GM18873 (cell line): Measurements from ENCODE around the gene PDYN.

ENCODE experiments used
- ATAC-seq: cut with Tn5 transposase; IDR thresholded peaks from one replicate; pipeline ENCODE4 v1.9.1; 2021; ENCODE audit warnings: mild to moderate bottlenecking, moderate library complexity, moderate number of reproducible peaks; ENCODE audit not compliant: unreplicated experiment, low FRiP score

Gene PDYN

DNA sequence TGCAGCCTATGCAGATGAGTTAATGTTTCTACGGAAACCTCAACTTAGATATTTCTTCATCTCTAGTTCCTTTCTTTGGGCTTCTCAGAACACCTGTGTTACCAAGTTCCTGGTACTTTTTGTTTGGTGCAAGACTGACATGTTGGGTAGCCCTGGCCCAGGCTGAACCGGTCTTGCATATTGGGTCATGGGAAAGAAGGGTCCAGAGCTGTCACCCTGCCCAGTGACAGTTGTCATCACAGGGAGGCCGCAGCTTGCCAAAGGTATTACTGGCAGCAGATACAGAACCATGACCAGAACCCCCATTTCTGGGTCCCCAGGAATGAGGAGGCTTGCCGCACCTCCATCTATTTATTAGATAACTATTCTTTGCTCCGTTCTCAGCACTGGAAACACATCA is 40.2 kb downstream of the PDYN start:
- ATAC-seq = no peak

DNA sequence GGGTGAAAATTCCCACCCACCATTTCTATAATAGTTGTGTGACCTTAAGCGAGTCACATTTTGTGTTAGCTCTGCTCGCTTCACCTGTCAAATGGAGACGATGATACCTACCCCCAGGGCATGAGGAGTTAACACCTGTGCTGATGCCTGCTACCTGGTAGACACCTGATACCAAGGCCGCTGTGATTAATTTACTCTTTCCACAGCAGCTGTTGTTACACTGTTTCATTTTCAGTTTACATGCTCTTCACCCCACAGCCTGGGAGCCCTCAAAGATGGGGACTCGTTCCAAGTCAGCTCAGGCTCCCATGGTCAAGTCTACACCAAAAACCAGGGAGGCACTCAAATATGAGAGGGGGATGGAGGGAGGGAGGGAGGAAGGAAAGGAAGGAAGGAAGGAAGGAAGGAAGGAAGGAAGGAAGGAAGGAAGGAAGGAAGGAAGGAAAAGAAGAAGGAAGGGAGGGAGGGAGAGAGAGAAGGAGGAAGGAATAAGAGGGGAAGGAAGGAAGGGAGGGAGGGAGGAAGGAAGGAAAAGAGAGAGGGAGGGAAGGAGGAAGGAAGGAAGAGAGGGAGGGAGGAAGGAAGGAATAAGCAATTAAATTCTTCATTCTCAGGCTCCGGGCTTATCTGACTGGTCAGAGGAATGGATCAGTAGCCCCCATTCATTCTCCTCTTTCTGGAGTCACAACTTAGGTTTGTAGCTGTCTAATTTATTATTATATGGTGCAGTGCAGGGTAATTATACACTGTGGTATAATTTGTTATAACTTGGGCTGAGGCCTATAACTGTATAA is 40.9 kb downstream of the PDYN start:
- no peak for ATAC-seq

DNA sequence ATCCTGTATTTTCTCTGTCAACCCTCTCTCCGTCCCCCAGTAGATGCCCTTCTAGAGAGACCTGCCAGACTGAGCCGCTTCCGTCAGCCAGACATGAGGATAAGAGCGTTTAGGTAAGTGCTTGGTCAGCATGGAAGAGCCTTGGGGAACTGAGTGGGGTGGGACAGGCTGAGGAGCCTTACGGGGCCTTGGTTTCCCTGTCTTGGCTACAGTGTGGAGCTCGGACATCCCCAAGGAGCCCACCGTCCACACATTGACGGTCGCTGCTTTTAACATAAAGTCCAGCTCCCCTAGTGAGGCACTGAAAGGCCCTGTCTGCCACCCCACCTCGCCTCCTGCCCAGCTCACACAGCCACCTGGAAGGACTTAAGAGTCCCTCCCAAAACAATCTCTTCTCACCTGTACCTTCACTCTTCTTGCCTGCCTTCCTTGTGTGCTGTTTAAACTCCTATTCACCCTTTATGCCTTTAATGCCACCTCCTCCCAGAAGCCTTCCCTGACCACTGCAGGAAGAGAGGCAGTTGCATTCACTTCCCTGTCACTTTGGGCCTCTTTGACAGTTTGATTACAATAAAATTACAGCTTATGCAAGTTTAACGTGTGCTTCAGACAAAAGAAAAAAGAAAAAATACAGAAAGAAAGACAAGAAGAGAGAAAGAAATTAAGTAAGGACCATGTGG is 42.3 kb downstream of the PDYN start:
- no peak for ATAC-seq

DNA sequence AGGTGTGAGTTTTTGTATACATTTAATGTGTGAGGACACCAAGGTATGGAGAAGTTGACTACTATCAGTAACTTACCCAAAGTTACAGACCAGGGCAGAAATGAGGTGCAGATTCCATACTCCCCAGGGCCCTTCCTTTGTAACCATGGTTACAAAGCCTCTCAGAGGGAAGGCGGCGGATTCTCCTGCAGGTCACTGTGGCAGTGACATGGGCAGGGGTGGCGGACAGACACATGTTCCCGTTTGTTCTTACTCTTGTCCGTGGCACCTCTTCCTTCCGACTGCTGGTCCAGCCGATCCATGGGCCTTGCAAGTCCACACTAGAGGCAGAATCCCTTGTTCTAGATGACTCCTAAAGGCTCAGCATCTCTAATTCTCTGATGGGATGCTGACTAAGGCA is 43.0 kb downstream of the PDYN start:
- no peak for ATAC-seq

DNA sequence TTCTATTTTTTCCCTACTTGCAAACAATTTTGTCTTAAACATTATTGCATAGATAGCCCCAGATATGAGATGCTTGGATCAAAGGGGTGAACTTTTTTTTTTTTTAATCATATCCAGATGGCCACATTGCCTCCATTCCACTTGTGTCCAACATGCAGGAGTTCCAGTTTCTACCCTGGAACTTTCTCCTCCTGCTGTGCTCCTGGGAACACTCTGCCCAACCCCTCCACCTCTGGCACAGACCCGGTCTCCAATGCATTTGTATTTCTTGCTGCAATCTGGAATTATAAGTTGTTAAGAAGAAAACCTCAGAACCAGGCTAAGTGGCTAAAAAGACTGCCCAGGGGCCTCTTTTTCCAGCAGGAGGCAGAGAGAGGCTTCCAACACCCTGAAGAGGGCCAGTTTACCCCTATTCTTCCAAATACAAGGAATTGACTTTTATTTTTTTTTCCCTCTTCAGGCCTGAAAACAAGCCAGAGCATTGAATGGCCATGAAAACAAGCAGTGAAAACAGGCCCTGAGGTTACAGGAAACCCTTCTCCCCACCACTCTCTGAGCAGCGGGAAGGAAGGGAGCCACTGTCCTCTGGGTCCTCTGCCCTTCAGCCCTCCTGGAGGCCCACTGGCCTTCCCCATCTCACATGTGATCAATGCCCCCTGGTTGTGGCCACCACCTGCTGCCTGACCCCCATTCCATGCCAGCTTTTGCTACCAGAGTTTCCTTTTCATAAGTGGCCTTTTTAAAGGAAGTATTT is 44.3 kb downstream of the PDYN start:
- no peak for ATAC-seq

DNA sequence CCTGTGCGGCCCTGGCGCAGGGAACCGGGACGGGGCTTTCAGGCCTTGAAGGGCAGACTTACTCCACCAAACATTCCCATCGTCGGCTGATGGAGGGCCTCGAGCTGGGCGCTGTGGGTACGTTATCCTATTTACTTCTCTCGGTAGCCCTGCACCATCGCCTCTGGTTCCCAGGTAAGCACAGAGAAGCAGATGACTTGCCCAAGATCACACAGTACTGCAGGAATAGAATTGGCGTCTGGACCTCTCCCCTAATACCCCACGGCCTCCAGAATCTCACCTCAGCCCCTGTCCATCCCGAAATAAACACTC is 46.4 kb downstream of the PDYN start:
- ATAC-seq = no peak

DNA sequence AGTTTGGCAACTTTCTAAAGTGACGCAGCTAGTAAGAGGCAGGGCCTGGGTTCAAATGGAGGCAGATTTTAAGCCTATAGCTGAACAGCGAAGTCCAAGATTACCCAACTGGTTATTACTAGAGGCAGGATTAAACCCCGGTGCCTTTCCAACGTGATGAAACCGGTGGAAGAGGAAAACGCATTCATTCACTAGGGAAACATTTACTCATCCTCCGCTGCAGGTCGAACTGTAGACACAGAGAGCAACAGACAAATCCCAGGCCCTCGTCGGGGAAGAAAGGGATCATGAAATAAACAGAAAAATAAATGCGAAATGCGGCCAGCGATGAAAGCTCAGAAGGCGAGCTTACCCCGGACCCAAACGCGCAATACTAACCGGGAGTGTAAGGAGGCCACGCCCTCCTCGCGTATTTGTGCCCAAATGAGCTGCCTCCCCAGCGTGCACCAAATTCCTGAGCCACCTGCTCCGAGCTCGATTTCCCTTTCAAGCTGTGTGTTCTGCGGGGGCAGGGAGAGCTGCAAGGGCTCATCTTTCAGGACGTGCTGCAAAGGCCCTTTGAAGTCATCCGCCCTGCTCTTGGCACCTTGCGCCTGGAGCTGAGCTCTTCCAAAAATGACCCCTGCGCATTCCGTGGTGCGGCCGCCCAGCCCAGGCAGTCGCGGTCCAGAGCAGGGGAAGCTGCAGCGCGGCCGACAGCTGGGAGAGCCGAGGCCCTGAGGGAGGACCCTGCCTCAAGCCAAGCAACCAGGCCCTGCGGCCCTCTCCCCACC is 46.9 kb downstream of the PDYN start:
- no peak for ATAC-seq

DNA sequence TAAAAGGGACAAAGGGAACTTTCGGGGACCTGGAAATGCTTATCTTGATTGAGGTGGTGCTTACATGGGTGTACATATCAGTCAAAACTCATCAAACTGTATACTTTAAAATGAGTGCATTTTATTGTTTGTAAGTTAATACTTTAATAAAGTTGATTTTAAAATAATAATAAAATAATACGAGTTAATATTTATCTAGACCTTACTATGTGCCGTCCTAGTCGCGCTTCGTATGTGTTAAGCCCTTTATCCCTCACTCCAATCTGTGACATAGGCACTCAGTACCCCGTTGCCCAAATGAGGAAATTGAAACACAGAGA is 47.5 kb downstream of the PDYN start:
- ATAC-seq = no peak

DNA sequence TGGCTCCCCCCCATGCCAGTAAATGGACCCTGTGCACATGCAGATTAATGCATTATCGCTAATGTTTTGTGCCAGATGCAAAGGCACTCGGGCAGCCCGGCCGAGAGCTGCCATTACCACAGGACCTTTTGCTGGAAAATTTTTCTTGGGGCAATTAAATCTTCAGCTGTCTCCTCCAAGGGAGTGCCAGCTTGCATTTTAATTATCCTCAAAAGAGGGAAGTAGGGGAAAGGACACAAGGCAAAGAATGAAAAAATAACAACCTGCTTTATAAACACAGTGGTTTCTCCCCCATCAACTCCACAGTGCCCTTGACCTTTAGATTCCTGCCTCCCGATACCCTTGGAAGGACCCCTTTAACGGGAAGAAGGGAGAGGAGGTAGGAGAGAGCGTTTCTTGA is 48.2 kb downstream of the PDYN start:
- no peak for ATAC-seq

DNA sequence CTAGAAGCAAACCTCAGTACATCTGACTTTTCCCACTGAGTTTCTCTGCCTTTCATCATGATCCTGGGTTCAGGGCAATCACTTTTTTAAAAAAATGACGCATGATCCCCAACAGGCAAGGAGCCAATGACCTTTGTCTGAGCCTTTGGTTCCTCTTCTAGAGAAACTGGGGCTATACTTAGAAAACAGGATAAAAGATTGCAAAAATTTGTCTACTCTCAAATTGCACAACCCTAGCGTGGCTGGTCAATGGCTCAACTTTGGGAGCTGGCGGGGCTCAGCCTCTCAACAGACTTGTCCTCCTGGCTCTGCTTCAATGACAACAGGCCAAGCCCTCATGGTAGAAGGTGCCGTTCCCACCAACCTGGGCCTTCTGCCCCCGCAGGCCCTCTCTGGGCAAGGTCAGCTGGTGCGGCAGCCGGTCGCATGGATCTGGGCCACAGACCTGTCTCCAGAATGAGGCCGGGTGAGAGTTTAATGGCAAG is 48.7 kb downstream of the PDYN start:
- ATAC-seq = no peak

DNA sequence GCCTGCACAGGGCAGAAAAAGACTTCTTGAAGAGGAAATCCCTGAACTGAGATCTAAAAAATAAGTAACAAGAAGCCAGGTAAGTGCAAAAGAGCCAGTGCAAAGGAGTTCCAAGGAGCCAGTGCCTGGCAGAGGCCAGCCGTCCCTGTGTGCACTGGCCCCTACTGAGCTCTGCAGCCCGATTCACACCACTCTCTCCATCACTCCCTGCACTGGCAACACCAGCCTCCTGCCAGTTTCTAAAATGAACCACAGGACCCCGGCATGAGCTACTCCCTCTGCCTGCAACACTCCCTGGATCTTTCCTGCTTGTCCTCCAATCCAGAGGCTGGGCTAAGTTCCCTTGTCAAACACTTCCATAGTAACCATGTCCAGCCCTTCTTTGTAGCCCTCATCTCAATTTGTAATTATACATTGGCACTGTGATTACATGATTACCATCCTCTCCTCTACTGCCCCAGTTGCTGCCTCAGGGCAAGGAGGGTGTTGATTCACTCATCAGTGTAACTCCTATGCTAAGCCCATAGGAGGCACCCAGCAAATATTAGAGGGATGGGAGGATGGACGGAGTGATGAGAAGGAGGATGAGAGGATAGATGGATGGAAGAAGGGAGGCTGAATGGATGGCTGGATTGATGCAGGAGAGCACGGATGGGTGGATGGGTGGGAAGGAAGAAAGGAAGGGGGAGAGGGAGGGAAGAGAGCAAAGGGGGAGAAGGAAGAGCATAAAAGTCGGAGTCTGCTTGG is 49.3 kb downstream of the PDYN start:
- no peak for ATAC-seq

DNA sequence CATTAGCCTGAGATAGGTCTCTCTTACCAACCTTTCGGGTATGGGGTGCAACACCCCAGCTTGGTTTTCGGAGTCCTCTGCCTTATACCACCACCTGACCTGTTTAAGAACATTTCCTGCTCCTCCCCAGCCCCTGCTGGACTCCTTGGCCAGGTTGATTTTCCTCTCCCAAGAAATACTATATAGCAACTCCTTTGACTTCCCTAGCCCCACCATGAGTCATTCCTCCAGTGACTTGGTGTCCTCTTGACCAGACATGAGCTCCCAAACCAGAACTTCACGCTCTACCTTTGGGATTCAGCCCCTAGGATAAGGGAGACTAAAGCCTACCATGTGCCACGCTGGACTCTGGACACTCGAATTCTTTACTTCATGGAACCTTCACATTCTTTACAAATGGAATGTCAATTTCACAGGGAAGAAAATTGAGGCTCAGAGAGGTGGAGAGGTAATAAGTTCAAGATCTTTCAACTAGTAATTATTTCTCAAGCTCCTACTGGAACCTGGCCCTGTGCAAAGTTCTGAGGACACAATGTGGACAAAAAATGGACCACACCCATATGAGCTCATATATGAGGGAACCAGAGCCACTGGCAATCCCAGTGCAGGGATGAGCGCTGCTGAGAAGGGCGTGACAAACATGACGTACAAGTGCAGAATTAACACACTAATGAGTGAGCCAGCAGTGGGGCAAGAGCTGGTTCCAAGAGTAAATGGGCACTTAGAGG is 50.4 kb downstream of the PDYN start:
- ATAC-seq = no peak

DNA sequence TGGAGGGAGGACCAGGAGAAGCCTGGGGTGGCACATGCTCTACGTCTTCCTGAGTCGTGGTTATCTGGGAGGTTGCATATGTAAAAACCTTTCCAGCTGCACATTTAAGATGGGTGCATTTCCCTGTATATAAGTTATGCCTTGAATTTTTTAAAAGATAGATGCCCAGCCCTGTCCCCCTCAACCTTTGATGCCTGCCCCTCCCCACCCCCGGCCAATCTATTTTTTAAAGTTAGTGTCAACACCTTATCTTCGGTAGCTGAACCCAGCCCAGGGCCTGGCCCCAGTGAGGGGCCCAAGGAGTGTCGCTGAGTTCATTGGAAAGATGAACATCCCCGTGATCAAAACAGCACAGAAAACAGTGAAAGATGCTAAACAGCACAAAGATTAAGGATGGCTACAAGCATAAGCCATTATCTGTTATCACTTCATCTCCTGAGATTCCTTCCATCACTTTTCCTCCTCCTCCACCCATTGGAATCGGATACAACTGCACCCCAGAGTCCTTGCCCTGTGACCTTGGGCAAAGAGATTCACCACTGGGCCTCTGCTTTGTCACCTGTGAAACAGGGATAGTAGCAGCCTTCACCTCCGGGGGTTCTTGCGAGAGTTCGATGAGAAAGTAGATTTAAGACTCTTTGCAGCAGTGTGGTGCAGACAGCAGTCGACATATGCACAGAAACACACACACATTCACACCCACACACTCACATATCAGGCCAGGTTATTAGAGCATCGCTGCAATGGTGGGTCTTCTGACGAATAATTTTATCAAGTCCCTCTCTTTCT is 51.2 kb downstream of the PDYN start:
- no peak for ATAC-seq

DNA sequence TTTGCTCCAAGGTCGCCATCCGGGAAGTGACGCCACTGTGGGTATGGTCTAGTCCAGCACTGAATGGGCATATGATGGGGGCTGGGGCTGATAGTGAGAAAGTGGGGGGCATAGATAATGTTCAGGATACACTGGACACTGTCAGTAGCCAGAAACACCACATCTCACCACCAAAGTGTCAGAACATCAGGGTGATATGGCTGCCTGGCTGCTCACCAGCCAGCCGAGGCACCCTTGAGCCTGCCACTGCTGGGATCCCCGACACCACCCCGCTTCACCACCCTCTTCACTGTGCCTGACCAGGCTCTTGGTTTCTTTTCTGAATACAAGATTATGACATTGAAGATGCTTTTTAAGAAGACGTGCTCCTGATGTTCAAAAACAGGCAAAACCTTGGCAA is 51.8 kb downstream of the PDYN start:
- ATAC-seq = no peak

DNA sequence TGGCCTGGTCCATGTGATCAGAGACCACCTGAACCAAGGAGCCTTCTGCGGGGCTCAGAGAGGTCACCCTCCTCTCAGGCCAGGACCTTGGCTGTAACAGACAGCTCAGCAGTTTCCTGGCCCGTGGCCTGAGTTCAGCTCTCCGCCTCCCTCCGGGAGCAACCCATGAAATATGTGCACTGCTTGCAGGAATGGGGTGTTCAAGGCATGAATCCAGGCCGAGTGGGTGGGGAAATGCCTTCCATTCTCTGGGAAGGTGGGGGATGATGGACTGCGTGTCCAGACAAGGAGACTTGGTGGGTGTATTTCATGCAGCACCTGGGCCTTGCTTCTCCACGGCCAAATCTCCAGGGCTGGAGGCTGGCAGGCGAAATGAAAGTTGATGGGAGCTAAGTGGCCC is 52.6 kb downstream of the PDYN start:
- ATAC-seq = no peak

DNA sequence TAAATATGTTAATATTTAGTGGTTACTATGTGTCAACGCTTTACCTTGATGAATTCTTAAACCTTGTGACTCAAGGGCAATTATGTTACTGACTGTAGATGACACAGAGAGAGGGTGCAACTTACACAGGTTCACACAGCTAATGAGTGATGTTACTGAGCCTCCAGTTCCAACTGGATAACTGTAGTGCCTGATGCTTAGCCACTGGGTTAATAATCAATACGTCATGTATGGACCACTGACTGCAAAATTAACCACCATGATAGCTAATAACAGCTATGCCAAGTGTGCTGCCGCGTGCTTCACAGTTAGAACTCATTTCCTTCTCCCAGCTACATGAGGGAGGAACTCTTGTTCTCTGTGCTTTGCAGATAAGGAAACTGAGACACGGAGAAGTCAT is 53.3 kb downstream of the PDYN start:
- no peak for ATAC-seq

DNA sequence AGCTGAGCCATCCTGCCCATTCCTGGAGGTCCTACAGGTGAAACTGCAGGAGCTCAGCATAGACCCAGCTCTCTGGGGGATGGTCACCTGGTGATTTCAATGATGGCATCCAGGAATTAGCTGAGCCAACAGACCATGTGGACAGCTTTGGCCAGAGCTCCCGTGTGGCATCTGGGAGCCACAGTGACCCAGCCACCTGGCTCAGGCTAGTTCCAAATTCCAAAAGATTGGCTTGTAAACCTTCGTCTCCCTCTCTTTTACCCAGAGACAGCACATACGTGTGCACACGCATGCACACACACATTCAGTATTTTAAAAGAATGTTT is 54.6 kb downstream of the PDYN start:
- ATAC-seq = no peak

DNA sequence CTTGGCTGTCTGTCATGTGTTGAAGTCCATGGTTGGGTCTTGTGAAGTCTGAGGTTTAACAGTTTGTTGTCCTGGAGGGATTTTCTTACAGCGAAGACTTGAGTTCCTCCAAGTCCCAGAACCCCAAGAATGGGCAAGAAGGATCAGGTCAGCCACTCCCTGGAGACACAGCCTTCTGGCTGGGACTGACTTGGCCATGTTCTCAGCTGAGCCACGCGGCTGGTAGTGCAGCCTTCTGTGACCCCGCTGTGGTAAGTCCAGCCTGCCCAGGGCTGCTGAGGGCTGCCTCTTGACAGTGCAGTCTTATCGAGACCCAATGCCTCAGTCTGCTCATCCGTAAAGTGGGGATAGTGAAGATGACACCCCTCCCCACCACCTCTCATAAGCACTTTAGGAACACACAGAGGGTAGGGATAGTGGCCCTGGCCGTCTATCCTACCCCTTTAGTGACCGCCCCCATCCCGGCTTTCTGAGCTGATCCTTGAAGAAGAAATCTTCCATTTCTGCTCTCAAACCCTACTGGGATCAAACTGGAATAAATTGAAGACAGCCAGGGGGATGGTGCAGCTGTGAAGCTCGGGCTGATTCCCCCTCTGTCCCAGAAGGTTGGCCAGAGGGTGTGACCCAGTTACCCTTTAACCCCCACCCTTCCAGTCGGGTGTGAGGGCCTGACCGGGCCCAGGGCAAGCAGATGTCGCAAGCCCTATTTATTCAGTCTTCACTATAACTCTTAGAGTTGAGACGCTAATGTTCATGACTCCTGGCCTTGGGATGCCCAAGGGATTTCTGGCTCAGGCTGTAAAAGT is 55.2 kb downstream of the PDYN start:
- ATAC-seq = no peak
